ENCODE results near the gene RIF1. TPM values are rescaled to one million over a fixed set of nuclear protein-coding genes. Genes with fewer than 3 reads are reported as not detected.
A peak's percentile ranks its signal among the peaks of the same experiment; 100 is the strongest.

RIF1 gene
- total and polyA plus RNA-seq, 9 of the 15 experiments (the other 6 are each of a cell fraction or from before 2014, with no cell fraction given): 11.0 to 109 (median 44.2) TPM

GRCh38 chr2:151408788-151409600 lies 708 bp upstream of the RIF1 start (continued):
- TF ChIP-seq, protein P1, sequence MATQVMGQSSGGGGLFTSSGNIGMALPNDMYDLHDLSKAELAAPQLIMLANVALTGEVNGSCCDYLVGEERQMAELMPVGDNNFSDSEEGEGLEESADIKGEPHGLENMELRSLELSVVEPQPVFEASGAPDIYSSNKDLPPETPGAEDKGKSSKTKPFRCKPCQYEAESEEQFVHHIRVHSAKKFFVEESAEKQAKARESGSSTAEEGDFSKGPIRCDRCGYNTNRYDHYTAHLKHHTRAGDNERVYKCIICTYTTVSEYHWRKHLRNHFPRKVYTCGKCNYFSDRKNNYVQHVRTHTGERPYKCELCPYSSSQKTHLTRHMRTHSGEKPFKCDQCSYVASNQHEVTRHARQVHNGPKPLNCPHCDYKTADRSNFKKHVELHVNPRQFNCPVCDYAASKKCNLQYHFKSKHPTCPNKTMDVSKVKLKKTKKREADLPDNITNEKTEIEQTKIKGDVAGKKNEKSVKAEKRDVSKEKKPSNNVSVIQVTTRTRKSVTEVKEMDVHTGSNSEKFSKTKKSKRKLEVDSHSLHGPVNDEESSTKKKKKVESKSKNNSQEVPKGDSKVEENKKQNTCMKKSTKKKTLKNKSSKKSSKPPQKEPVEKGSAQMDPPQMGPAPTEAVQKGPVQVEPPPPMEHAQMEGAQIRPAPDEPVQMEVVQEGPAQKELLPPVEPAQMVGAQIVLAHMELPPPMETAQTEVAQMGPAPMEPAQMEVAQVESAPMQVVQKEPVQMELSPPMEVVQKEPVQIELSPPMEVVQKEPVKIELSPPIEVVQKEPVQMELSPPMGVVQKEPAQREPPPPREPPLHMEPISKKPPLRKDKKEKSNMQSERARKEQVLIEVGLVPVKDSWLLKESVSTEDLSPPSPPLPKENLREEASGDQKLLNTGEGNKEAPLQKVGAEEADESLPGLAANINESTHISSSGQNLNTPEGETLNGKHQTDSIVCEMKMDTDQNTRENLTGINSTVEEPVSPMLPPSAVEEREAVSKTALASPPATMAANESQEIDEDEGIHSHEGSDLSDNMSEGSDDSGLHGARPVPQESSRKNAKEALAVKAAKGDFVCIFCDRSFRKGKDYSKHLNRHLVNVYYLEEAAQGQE (IDR thresholded peaks at IDR 0.05; ENCODE audit: borderline replicate concordance): no peak
- TF ChIP-seq, protein P1 (CRISPR knock-in tag; IDR thresholded peaks at IDR 0.05; ENCODE audit: low read depth): no peak
- TF ChIP-seq BCOR (IDR thresholded peaks at IDR 0.05) (peak; percentile 98), MIER1 (IDR thresholded peaks at IDR 0.05; ENCODE audit: low read depth) (peak; percentile 76), ZNF263 (CRISPR knock-in tag; IDR thresholded peaks at IDR 0.05; ENCODE audit: borderline replicate concordance) (no peak), FOS (IDR thresholded peaks at IDR 0.05; ENCODE audit: extremely low read depth, insufficient read length) (no peak), HLTF (IDR thresholded peaks at IDR 0.05) (peak; percentile 43), LARP7 (IDR thresholded peaks at IDR 0.05) (peak; percentile 64; the same call in 1 of the 2 replicates), ZNF318 (IDR thresholded peaks at IDR 0.05; ENCODE audit: borderline replicate concordance in 1 of 2, low read depth in 1 of 2) (0 out of 4 replicates have a peak, but pooled peaks of 1 of the 2 experiments have one; percentile 13), ZNF583 (CRISPR knock-in tag; IDR thresholded peaks at IDR 0.05) (no peak), ARNT (IDR thresholded peaks at IDR 0.05) (peak; percentile 87 to 88)

Measured in K562 (cell line).